ENCODE data around the gene ITPRID2.

ITPRID2 gene

GRCh38 chr2:181849601-181850000, 41.9 kb upstream of the ITPRID2 start:
- H3K9me3 ChIP-seq (ENCODE audit: insufficient read depth, low read length): no peaks in the 10 kb centered on the region
- H4K20me1 ChIP-seq (ENCODE audit: low read depth, low read length): no peaks in the 10 kb centered on the region
- no peak overlapping the region for H3K27ac ChIP-seq (ENCODE audit: low read depth, low read length)
- no peak overlapping the region for H3K4me3 ChIP-seq (ENCODE audit: insufficient read depth, low read length, poor library complexity, severe bottlenecking)
- no peaks in the 10 kb centered on the region for H3K79me2 ChIP-seq (ENCODE audit: insufficient read depth, low read length)
- no peaks in the 10 kb centered on the region for H3K36me3 ChIP-seq (ENCODE audit: low read length)
- no peaks in the 10 kb centered on the region for H3K9me2 ChIP-seq (replicated peaks; ENCODE audit: insufficient read depth, low read length)
- TF ChIP-seq EZH2phosphoT487 (conservative IDR thresholded peaks at IDR 0.05; ENCODE audit: low read length): no peak
- H3K4me2 ChIP-seq (ENCODE audit: low read depth, low read length, poor library complexity, severe bottlenecking): no peak overlapping the region
- H2AFZ ChIP-seq (ENCODE audit: low read depth, low read length, severe bottlenecking): no peak overlapping the region
- H3K27me3 ChIP-seq (ENCODE audit: low read length): no peaks in the 10 kb centered on the region
- no peaks in the 10 kb centered on the region for H3F3A ChIP-seq (ENCODE audit: insufficient read depth)
- H3K9ac ChIP-seq (ENCODE audit: low read length): no peak overlapping the region

GRCh38 chr2:181850936-181851560, 40.5 kb upstream of the ITPRID2 start:
- H3K9me2 ChIP-seq (replicated peaks; ENCODE audit: insufficient read depth, low read length): no peaks in the 10 kb centered on the region
- no peaks in the 10 kb centered on the region for H3K79me2 ChIP-seq (ENCODE audit: insufficient read depth, low read length)
- H3K4me3 ChIP-seq (ENCODE audit: insufficient read depth, low read length, poor library complexity, severe bottlenecking): no peak overlapping the region
- H3K27ac ChIP-seq (ENCODE audit: low read depth, low read length): no peak overlapping the region
- H3F3A ChIP-seq (ENCODE audit: insufficient read depth): no peaks in the 10 kb centered on the region
- H3K9me3 ChIP-seq (ENCODE audit: insufficient read depth, low read length): no peaks in the 10 kb centered on the region
- no peaks in the 10 kb centered on the region for H3K36me3 ChIP-seq (ENCODE audit: low read length)
- no peak overlapping the region for H3K4me2 ChIP-seq (ENCODE audit: low read depth, low read length, poor library complexity, severe bottlenecking)
- H3K9ac ChIP-seq (ENCODE audit: low read length): no peak overlapping the region
- no peak for TF ChIP-seq EZH2phosphoT487 (conservative IDR thresholded peaks at IDR 0.05; ENCODE audit: low read length)
- TF ChIP-seq CTCF (IDR thresholded peaks at IDR 0.05; ENCODE audit: insufficient read depth, low read length, poor library complexity, severe bottlenecking): no peak
- H4K20me1 ChIP-seq (ENCODE audit: low read depth, low read length): no peaks in the 10 kb centered on the region
- H3K27me3 ChIP-seq (ENCODE audit: low read length): no peaks in the 10 kb centered on the region
- H2AFZ ChIP-seq (ENCODE audit: low read depth, low read length, severe bottlenecking): no peak overlapping the region

DNA sequence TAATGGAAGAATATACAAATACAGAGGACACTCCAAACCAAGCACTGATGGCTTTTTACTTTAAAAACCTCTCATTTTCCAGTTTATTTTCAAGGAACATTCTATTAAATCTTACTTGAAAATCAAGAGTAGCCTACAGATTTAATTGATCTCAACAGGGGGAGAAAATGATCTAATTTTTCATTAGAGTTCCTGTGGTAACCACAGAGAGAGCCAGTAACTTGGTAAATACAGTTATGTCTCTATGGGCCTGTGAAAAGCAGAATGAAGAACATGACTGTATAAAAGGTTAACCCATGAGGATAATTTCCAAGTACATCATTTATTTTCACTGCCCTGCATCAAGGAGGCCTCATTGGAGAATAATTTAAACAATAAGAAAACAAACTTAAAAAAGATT, 39.8 kb upstream of the ITPRID2 start:
- Histone ChIP-seq H3K9ac (ENCODE audit: low read length) (no peak overlapping the region), H3F3A (ENCODE audit: insufficient read depth) (no peaks in the 10 kb centered on the region), H3K79me2 (ENCODE audit: insufficient read depth, low read length) (no peaks in the 10 kb centered on the region), H2AFZ (ENCODE audit: low read depth, low read length, severe bottlenecking) (no peak overlapping the region), H3K27me3 (ENCODE audit: low read length) (no peaks in the 10 kb centered on the region), H3K4me2 (ENCODE audit: low read depth, low read length, poor library complexity, severe bottlenecking) (no peak overlapping the region), H4K20me1 (ENCODE audit: low read depth, low read length) (no peaks in the 10 kb centered on the region), H3K9me3 (ENCODE audit: insufficient read depth, low read length) (no peaks in the 10 kb centered on the region), H3K27ac (ENCODE audit: low read depth, low read length) (no peak overlapping the region), H3K36me3 (ENCODE audit: low read length) (no peaks in the 10 kb centered on the region), H3K4me3 (ENCODE audit: insufficient read depth, low read length, poor library complexity, severe bottlenecking) (no peak overlapping the region), H3K9me2 (replicated peaks; ENCODE audit: insufficient read depth, low read length) (no peaks in the 10 kb centered on the region)
- TF ChIP-seq CTCF (IDR thresholded peaks at IDR 0.05; ENCODE audit: insufficient read depth, low read length, poor library complexity, severe bottlenecking) (no peak), EZH2phosphoT487 (conservative IDR thresholded peaks at IDR 0.05; ENCODE audit: low read length) (no peak)

- TF ChIP-seq EZH2phosphoT487 (conservative IDR thresholded peaks at IDR 0.05; ENCODE audit: low read length): no peak
- no peak for TF ChIP-seq CTCF (IDR thresholded peaks at IDR 0.05; ENCODE audit: insufficient read depth, low read length, poor library complexity, severe bottlenecking)
Observed at GRCh38 chr2:181853696-181854095, 37.8 kb upstream of the ITPRID2 start.

More at GRCh38 chr2:181853696-181854095, 37.8 kb upstream of the ITPRID2 start:
- H4K20me1 ChIP-seq (ENCODE audit: low read depth, low read length): no peaks in the 10 kb centered on the region
- no peaks in the 10 kb centered on the region for H3K9me3 ChIP-seq (ENCODE audit: insufficient read depth, low read length)
- no peak overlapping the region for H3K9ac ChIP-seq (ENCODE audit: low read length)
- H3F3A ChIP-seq (ENCODE audit: insufficient read depth): no peaks in the 10 kb centered on the region
- H3K36me3 ChIP-seq (ENCODE audit: low read length): no peaks in the 10 kb centered on the region
- H2AFZ ChIP-seq (ENCODE audit: low read depth, low read length, severe bottlenecking): no peak overlapping the region
- no peak overlapping the region for H3K4me2 ChIP-seq (ENCODE audit: low read depth, low read length, poor library complexity, severe bottlenecking)
- H3K27ac ChIP-seq (ENCODE audit: low read depth, low read length): no peak overlapping the region
- no peaks in the 10 kb centered on the region for H3K9me2 ChIP-seq (replicated peaks; ENCODE audit: insufficient read depth, low read length)
- H3K4me3 ChIP-seq (ENCODE audit: insufficient read depth, low read length, poor library complexity, severe bottlenecking): no peak overlapping the region
- H3K79me2 ChIP-seq (ENCODE audit: insufficient read depth, low read length): no peaks in the 10 kb centered on the region
- H3K27me3 ChIP-seq (ENCODE audit: low read length): no peaks in the 10 kb centered on the region

Measured in SU-DHL-6 (cell line).